Measurements from ENCODE around the gene ERG28. TPM values are rescaled to one million over a fixed set of nuclear protein-coding genes. Genes with fewer than 3 reads are reported as not detected.
"Not testable (repeated sequence)": the region's sequence is repeated elsewhere in the genome, so short reads cannot be mapped to it uniquely, and the experiment has no call there.

The ERG28 gene
- total RNA-seq, 1 donor from 2014 or later: 35.0 TPM

GRCh38 chr14:75607044-75607443 is 53.6 kb downstream of the ERG28 start:
- no peak for DNase-seq (ENCODE audit: low spot score)
- H3K4me3 Mint-ChIP-seq (ENCODE audit: unreplicated experiment): no peak overlapping the region
- H3K36me3 Mint-ChIP-seq (ENCODE audit: low read depth, unreplicated experiment): peaks cover 25% of the 10 kb centered on the region
- TF ChIP-seq, protein P1, sequence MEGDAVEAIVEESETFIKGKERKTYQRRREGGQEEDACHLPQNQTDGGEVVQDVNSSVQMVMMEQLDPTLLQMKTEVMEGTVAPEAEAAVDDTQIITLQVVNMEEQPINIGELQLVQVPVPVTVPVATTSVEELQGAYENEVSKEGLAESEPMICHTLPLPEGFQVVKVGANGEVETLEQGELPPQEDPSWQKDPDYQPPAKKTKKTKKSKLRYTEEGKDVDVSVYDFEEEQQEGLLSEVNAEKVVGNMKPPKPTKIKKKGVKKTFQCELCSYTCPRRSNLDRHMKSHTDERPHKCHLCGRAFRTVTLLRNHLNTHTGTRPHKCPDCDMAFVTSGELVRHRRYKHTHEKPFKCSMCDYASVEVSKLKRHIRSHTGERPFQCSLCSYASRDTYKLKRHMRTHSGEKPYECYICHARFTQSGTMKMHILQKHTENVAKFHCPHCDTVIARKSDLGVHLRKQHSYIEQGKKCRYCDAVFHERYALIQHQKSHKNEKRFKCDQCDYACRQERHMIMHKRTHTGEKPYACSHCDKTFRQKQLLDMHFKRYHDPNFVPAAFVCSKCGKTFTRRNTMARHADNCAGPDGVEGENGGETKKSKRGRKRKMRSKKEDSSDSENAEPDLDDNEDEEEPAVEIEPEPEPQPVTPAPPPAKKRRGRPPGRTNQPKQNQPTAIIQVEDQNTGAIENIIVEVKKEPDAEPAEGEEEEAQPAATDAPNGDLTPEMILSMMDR (IDR thresholded peaks at IDR 0.05; ENCODE audit: unreplicated experiment): no peak
- no peak overlapping the region for H3K27ac Mint-ChIP-seq (ENCODE audit: unreplicated experiment)
- peaks cover 3% of the 10 kb centered on the region for H3K27me3 Mint-ChIP-seq (ENCODE audit: unreplicated experiment)
- H3K9me3 Mint-ChIP-seq (ENCODE audit: unreplicated experiment): no peaks in the 10 kb centered on the region
- peaks cover 74% of the 10 kb centered on the region for H3K4me1 Mint-ChIP-seq (ENCODE audit: unreplicated experiment)

- Mint-ChIP-seq H3K9me3 (ENCODE audit: unreplicated experiment) (no peaks in the 10 kb centered on the region), H3K36me3 (ENCODE audit: low read depth, unreplicated experiment) (peaks cover 23% of the 10 kb centered on the region), H3K27me3 (ENCODE audit: unreplicated experiment) (peaks cover 3% of the 10 kb centered on the region), H3K4me3 (ENCODE audit: unreplicated experiment) (no peak overlapping the region), H3K27ac (ENCODE audit: unreplicated experiment) (peak overlapping the region; percentile 94), H3K4me1 (ENCODE audit: unreplicated experiment) (peaks cover 76% of the 10 kb centered on the region)
- no peak for DNase-seq (ENCODE audit: low spot score)
- TF ChIP-seq, protein P1 (IDR thresholded peaks at IDR 0.05; ENCODE audit: unreplicated experiment): no peak
These were observed 54.8 kb downstream of the ERG28 start for GRCh38 chr14:75605916-75606315.

DNA sequence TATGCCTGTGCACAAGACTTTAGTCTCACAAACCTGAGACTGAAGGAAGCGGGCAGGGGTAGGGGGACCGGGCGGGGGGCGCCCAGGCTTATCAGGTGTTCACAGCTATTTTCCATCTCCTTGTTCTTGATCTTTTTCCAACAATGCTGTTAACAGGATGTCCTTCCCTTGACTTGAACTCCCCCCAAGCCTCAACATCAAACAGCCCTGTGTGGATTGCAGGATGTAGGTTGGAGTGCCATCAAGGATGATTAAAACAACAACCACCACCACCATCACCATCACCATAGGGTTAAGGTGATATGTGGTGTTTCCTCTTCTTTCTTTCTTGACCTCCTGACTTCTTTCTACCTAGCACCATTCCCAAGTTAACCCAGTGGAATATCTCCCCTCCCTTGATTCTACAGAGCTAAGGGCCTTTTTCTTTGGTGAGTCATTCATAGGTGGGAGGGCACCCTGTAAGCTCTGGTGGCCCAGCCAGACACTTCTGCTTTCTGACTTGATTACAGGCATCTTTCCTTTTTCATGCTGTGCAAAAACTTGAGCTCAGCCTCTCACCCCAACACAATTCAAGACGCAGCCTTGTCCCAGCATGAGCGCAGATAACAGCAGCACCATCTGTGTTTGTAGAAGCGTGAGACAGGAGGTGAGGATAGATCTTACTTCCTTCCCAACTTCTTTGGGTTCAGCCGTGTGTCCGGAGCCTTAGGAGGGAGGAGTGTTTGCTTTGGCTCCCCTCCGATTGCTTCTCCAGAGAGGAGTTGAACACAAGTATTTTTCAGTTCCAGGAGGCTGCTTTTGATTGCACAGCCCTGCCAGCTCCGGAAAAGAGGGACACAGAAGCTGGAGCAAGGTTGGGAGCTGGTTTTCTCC is 55.5 kb downstream of the ERG28 start:
- Mint-ChIP-seq H3K4me3 (ENCODE audit: unreplicated experiment) (peak overlapping the region; percentile 33), H3K27me3 (ENCODE audit: unreplicated experiment) (peaks cover 3% of the 10 kb centered on the region), H3K4me1 (ENCODE audit: unreplicated experiment) (peaks cover 71% of the 10 kb centered on the region), H3K9me3 (ENCODE audit: unreplicated experiment) (no peaks in the 10 kb centered on the region), H3K36me3 (ENCODE audit: low read depth, unreplicated experiment) (peaks cover 16% of the 10 kb centered on the region), H3K27ac (ENCODE audit: unreplicated experiment) (peak overlapping the region; percentile 94)
- TF ChIP-seq, protein P1 (IDR thresholded peaks at IDR 0.05; ENCODE audit: unreplicated experiment): no peak
- DNase-seq (ENCODE audit: low spot score): peak; percentile 18

- Mint-ChIP-seq H3K4me1 (ENCODE audit: unreplicated experiment) (peaks cover 51% of the 10 kb centered on the region), H3K36me3 (ENCODE audit: low read depth, unreplicated experiment) (peaks cover 4% of the 10 kb centered on the region), H3K4me3 (ENCODE audit: unreplicated experiment) (no peak overlapping the region)
These were observed 58.2 kb downstream of the ERG28 start for GRCh38 chr14:75602503-75602902.

DNA sequence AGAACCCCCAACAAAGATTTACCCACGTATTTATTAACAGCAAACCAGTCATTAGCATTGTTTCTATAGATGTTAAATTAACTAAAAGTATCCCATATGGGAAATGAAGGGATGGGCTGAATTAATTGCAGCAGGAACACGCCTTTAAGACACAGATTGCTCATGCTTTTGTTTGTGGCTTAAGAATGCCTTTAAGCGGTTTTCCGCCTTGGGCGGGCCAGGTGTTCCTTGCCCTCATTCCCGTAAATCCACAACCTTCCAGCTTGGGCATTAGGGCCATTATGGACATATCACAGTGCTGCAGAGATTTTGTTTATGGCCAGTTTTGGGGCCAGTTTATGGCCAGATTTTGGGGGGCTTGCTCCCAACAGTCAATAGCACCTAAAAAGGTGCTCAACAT is 59.6 kb downstream of the ERG28 start:
- not testable (repeated sequence) for H3K36me3 Mint-ChIP-seq (ENCODE audit: low read depth, unreplicated experiment); H3K27ac Mint-ChIP-seq (ENCODE audit: unreplicated experiment); H3K4me3 Mint-ChIP-seq (ENCODE audit: unreplicated experiment); H3K9me3 Mint-ChIP-seq (ENCODE audit: unreplicated experiment); DNase-seq (ENCODE audit: low spot score); H3K27me3 Mint-ChIP-seq (ENCODE audit: unreplicated experiment)
- peaks cover 43% of the 10 kb centered on the region for H3K4me1 Mint-ChIP-seq (ENCODE audit: unreplicated experiment)

More at GRCh38 chr14:75602503-75602902, 58.2 kb downstream of the ERG28 start:
- no peak for DNase-seq (ENCODE audit: low spot score)
- H3K27me3 Mint-ChIP-seq (ENCODE audit: unreplicated experiment): peaks cover 1% of the 10 kb centered on the region
- TF ChIP-seq, protein P1 (IDR thresholded peaks at IDR 0.05; ENCODE audit: unreplicated experiment): no peak
- H3K9me3 Mint-ChIP-seq (ENCODE audit: unreplicated experiment): no peaks in the 10 kb centered on the region
- H3K27ac Mint-ChIP-seq (ENCODE audit: unreplicated experiment): no peak overlapping the region

DNA sequence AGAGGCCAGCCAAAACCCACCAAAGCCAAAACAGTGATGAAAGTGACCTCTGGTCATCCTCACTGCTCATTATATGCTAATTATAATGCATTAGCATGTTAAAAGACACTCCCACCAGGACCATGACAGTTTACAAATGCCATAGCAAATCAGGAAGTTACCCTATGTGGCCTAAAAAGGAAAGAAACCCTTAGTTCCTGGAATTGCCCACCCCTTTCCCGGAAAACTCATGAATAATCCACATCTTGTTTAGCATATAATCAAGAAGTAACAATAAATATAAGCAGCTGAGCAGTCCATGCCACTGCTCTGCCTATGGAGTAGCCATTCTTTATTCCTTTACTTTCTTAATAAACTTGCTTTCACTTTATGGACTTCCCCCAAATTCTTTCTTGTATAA is 60.6 kb downstream of the ERG28 start:
- H3K27me3 Mint-ChIP-seq (ENCODE audit: unreplicated experiment); H3K27ac Mint-ChIP-seq (ENCODE audit: unreplicated experiment); DNase-seq (ENCODE audit: low spot score); H3K4me3 Mint-ChIP-seq (ENCODE audit: unreplicated experiment); H3K9me3 Mint-ChIP-seq (ENCODE audit: unreplicated experiment); H3K36me3 Mint-ChIP-seq (ENCODE audit: low read depth, unreplicated experiment): not testable (repeated sequence)
- peaks cover 33% of the 10 kb centered on the region for H3K4me1 Mint-ChIP-seq (ENCODE audit: unreplicated experiment)

Measured in endothelial cell (in vitro differentiated cells).